Dendritic cell treated with granulocyte-macrophage colony-stimulating factor and Interleukin-4, amounts not matched to agents 40 ng/mL and 50 ng/mL, for 4 days (primary cell): ENCODE measurements around the gene SMPDL3B.
"Not testable (repeated sequence)": the region's sequence is repeated elsewhere in the genome, so short reads cannot be mapped to it uniquely, and the experiment has no call there.

ENCODE experiments used
- H3K27ac Mint-ChIP-seq: one replicate; pipeline ENCODE4 v1.8.0; 2022; ENCODE audit warnings: mild to moderate bottlenecking, mixed read lengths
- H3K27me3 Mint-ChIP-seq: one replicate; pipeline ENCODE4 v1.8.0; 2022; ENCODE audit warnings: mild to moderate bottlenecking, mixed read lengths
- H3K36me3 Mint-ChIP-seq: one replicate; pipeline ENCODE4 v1.8.0; 2022; ENCODE audit warnings: low read depth, mixed read lengths
- H3K4me1 Mint-ChIP-seq: one replicate; pipeline ENCODE4 v1.8.0; 2022; ENCODE audit warnings: low read depth, mixed read lengths
- H3K4me3 Mint-ChIP-seq: one replicate; pipeline ENCODE4 v1.8.0; 2022; ENCODE audit warnings: mild to moderate bottlenecking, moderate library complexity, mixed read lengths
- H3K9me3 Mint-ChIP-seq: one replicate; pipeline ENCODE4 v1.8.0; 2022; ENCODE audit warnings: mixed read lengths
- intact Hi-C: fragments of 100-400 bp; cut with micrococcal nuclease; formaldehyde crosslinking; loops from one replicate; pipeline ENCODE4 v1.15.0; 2022

SMPDL3B gene

DNA sequence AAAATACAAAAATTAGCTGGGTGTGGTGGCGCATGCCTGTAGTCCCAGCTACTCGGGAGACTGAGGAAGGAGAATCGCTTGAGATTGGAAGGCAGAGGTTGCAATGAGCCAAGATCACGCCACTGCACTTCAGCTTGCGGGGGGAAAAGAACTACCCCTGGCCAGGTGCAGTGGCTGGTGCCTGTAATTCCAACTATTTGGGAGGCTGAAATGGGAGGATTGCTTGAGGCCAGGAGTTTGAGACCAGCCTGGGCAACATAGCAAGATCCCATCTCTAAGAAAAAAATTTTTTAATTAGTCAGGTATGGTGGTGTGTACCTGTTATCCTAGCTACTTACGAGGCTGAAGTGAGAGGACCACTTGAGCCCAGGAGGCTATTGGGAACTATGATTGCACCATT lies 59.7 kb downstream of the SMPDL3B start:
- intact Hi-C loops, H3K4me3 Mint-ChIP-seq, H3K27me3 Mint-ChIP-seq, H3K9me3 Mint-ChIP-seq: not testable (repeated sequence)
- peaks cover 16% of the 10 kb centered on the region for H3K4me1 Mint-ChIP-seq
- peak overlapping the region; percentile 79 for H3K27ac Mint-ChIP-seq
- H3K36me3 Mint-ChIP-seq, result peaks cover 85% of the 10 kb centered on the region

DNA sequence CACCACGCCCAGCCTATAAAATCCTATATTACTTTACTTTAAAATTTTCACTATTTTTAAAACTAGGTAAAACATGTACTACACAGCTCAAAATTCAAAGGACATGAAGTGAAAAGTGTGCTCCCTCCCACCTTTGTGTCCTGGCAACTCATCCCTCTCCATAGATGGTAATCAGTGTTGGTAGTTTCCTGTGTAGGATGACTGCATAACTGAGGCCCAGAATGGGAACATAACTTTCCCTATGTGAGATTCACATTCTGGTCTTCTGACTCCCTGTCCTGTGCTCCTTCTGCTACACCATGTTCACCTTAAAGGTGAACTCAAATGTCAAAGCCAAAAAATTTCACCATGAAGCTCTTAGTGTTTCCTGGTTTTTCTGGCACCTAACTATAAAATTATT lies 64.3 kb downstream of the SMPDL3B start:
- H3K27me3 Mint-ChIP-seq, result no peaks in the 10 kb centered on the region
- peaks cover 94% of the 10 kb centered on the region for H3K36me3 Mint-ChIP-seq
- H3K27ac Mint-ChIP-seq, result no peak overlapping the region
- H3K9me3 Mint-ChIP-seq, result no peaks in the 10 kb centered on the region
- H3K4me3 Mint-ChIP-seq, result no peak overlapping the region
- peaks cover 6% of the 10 kb centered on the region for H3K4me1 Mint-ChIP-seq
- intact Hi-C loops, result no loop called here

DNA sequence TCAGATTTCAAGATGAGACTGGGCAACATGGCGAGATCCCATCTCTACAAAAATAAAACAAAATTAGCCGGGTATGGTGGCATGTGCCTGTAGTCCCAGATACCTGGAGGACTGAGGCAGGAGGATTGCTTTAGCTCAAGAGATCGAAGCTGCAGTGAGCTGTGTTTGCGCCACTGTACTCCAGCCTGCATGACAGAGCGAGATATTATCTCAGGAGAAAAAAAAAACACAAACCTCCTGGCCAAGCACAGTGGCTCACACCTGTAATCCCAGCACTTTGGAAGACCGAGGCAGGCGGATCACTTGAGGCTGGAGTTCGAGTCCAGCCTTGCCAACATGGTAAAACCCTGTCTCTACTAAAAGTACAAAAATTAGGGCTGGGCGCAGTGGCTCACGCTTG lies 67.8 kb downstream of the SMPDL3B start:
- H3K36me3 Mint-ChIP-seq, result peaks cover 98% of the 10 kb centered on the region
- no peaks in the 10 kb centered on the region for H3K27me3 Mint-ChIP-seq
- no peak overlapping the region for H3K27ac Mint-ChIP-seq
- H3K4me3 Mint-ChIP-seq, result no peak overlapping the region
- H3K4me1 Mint-ChIP-seq, result no peaks in the 10 kb centered on the region
- intact Hi-C loops, result no loop called here
- H3K9me3 Mint-ChIP-seq, result no peaks in the 10 kb centered on the region

DNA sequence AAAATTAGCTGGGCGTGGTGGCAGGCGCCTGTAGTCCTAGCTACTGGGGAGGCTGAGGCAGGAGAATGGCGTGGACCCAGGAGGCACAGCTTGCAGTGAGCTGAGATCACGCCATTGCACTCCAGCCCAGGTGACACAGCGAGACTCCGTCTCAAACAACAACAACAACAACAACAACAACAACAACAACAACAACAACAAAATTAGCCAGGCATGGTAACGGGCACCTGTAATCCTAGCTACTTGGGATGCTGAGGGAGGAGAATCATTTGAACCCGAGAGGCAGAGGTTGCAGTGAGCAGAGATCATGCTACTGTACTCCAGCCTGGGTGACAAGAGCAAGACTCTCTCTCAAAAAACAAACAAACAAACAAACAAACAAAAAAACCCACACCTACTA lies 68.3 kb downstream of the SMPDL3B start:
- H3K27ac Mint-ChIP-seq, H3K4me1 Mint-ChIP-seq, intact Hi-C loops, H3K9me3 Mint-ChIP-seq, H3K27me3 Mint-ChIP-seq, H3K4me3 Mint-ChIP-seq: not testable (repeated sequence)
- peaks cover 96% of the 10 kb centered on the region for H3K36me3 Mint-ChIP-seq
